Measurements from ENCODE around the gene IL2RG.

IL2RG gene

GRCh38 chrX:71068044-71068918, 43.1 kb downstream of the IL2RG start, which contains the start of gene SNX12:
Gene SNX12 (minus strand): TSS chrX:71068334. CDS start chrX:71068306, 28 bp downstream.
- peak; percentile 89 for DNase-seq

DNA sequence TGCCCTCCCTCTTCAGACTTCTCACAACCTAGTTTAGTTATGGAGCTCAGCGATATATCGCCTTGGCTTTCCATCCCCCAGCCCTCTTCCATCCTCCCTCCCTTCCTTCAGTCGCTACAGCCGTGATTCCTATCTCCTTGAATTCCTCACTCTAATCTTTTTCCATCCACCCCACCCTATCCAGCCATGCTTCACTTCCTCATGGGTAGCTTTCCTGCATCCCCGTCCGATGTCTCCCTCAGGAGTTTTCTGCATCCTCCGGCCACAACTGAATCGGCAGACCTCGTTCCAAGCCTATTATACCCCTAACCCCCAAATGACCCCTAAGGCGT, 43.7 kb downstream of the IL2RG start:
- DNase-seq, result no peak

DNA sequence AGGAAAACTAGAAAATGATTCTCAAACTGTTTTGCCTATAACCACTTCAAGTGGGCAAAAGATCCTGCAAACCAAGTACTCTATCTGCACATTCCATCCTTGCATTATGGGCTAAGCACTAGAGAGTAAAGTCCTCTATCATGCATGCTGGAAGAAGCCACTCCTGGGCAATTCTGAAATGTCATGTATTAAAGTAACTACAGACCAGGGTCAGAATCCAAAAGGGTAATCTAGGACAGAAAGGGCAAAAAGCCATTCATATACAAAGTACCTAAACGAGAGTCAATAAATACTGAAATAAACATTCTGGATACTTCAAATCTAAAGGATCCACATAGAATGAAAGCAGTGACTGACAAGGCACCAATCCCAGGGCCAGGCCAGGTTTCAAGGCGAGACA, 44.3 kb downstream of the IL2RG start:
- no peak for DNase-seq

DNA sequence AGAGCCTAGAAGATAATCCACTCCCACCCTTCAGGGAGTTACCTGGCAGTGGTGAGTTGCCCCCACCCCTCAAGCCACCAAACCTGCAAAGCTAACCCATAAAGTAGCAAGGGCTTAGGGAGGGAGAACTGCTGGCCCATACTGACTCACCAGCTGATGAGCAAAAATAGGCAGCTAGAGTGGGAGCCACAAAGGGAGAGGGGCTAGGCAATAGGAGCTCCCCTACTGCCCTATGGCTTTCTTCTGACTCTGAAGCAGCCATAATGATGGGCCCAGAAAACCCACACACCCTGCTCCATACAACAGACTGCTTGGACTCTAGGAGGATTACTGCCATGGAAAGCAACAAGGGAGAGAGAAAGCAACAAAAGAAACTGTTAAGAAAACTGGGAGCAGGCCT, 51.2 kb downstream of the IL2RG start:
- DNase-seq, result no peak

DNA sequence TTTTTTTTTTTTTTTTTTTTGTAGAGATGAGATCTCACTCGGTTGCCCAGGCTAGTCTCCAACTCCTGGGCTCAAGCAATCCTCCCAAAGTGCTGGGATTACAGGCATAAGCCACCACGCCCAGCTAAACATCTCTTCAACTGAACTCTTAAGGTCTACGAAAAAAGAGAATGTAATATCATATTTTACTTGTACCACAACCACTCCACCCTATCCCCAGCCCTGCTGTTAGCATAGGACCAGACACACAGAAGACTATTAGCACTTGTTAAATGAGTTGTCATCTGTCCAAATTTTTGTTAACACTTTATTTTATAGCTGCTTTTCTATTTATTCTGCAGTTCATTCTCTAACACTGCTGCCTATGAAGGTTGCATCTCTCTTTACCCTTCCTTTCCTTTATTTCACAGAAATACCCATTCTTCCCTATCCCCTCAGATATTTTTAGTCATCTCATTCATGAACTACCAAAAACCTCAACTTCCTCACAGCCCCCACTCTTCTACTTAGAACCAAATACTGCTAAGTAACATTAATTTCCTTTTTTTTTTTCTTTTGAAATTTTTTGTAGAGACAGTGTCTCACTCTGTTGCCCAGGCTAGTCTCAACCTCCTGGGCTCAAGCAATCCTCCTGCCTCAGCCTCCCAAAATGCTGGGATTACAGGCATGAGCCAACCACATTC, 53.4 kb downstream of the IL2RG start:
- no peak for DNase-seq

Measured in NCI-H226 (cell line).